ENCODE data around the gene SPEF2.
"Not testable (repeated sequence)": the region's sequence is repeated elsewhere in the genome, so short reads cannot be mapped to it uniquely, and the experiment has no call there.

The SPEF2 gene

GRCh38 chr5:35855187-35855586 is 237.5 kb downstream of the SPEF2 start:
- no peaks in the 10 kb centered on the region for H3K9me3 ChIP-seq (ENCODE audit: insufficient read depth, low read depth, low read length)
- no peak overlapping the region for H3K23ac ChIP-seq (ENCODE audit: low read length)
- H2AFZ ChIP-seq (ENCODE audit: insufficient read depth, low read length, poor library complexity), result no peak overlapping the region
- no peak overlapping the region for H2BK120ac ChIP-seq (ENCODE audit: insufficient read depth, low read length, poor library complexity)
- H3K4me3 ChIP-seq (ENCODE audit: low read depth, low read length), result no peak overlapping the region
- no peak overlapping the region for H3K4me2 ChIP-seq (ENCODE audit: low read length)
- no peak overlapping the region for H2BK5ac ChIP-seq (ENCODE audit: low read depth, low read length, poor library complexity)
- no peak overlapping the region for H3K18ac ChIP-seq (ENCODE audit: low read length)
- no peak overlapping the region for H2AK5ac ChIP-seq (ENCODE audit: low read length)
- H3K36me3 ChIP-seq (ENCODE audit: control insufficient read depth in 1 of 2, insufficient read depth in 2 of 2, low read length in 2 of 2), result no peaks in the 10 kb centered on the region
- no peak overlapping the region for H3K27ac ChIP-seq (ENCODE audit: low read depth, low read length)
- no CpG with 5 or more reads among the region's 1 CpG for WGBS (ENCODE audit: extremely low coverage, insufficient coverage, insufficient read length)
- no peaks in the 10 kb centered on the region for H3K27me3 ChIP-seq (ENCODE audit: insufficient read depth, low read length)
- no peaks in the 10 kb centered on the region for H3K79me2 ChIP-seq (ENCODE audit: control insufficient read depth, insufficient read depth, low read length, poor library complexity)
- H3K4me1 ChIP-seq (ENCODE audit: control insufficient read depth in 1 of 2, insufficient read depth in 2 of 2, low read length in 2 of 2), result peaks cover 0 to 3% of the 10 kb centered on the region in 2 experiments
- no peaks in the 10 kb centered on the region for H3K79me1 ChIP-seq (ENCODE audit: low read length)
- H4K12ac ChIP-seq (ENCODE audit: low read depth, low read length), result no peak overlapping the region
- no peak overlapping the region for H4K8ac ChIP-seq (ENCODE audit: low read depth, low read length)
- no peak overlapping the region for H3K4ac ChIP-seq (ENCODE audit: low read depth, low read length)
- H3K14ac ChIP-seq (ENCODE audit: low read length), result no peak overlapping the region
- no peak for DNase-seq
- no peak overlapping the region for H4K91ac ChIP-seq (ENCODE audit: low read depth, low read length)
- H3K9ac ChIP-seq (ENCODE audit: low read length), result no peak overlapping the region
- no peak overlapping the region for H2BK12ac ChIP-seq (ENCODE audit: low read length)

DNA sequence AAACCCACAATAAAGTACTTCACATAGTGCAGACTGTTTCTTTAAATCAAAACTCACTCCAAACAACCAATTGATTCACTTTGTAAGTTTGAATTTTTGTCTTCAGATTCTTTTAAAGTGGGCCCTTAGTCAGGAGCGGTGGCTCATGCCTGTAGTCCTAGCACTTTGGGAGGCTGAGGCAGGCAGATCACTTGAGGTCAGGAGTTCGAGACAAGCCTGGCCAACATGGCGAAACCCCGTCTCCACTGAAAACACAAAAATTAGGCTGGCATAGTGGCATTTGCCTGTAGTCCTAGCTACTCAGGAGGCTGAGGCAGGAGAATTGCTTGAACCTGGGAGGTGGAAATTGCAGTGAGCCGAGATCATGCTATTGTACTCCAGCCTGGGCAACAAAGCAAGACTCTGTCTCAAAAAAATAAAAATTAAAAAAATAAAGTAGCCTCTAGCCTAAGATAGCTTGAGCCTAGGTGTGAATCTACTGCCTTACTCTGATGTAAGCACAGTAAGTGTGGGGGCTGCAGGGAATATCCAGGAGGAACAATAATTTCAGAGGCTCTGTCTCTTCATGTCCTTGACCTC is 238.6 kb downstream of the SPEF2 start:
- not testable (repeated sequence) for H3K36me3 ChIP-seq (ENCODE audit: control insufficient read depth in 1 of 2, insufficient read depth in 2 of 2, low read length in 2 of 2); H3K4me3 ChIP-seq (ENCODE audit: low read depth, low read length); H3K9me3 ChIP-seq (ENCODE audit: insufficient read depth, low read depth, low read length); H4K8ac ChIP-seq (ENCODE audit: low read depth, low read length); H2AK5ac ChIP-seq (ENCODE audit: low read length); H3K14ac ChIP-seq (ENCODE audit: low read length); H3K4ac ChIP-seq (ENCODE audit: low read depth, low read length); H3K4me1 ChIP-seq (ENCODE audit: control insufficient read depth in 1 of 2, insufficient read depth in 2 of 2, low read length in 2 of 2); H2BK5ac ChIP-seq (ENCODE audit: low read depth, low read length, poor library complexity); H2BK12ac ChIP-seq (ENCODE audit: low read length); H2BK120ac ChIP-seq (ENCODE audit: insufficient read depth, low read length, poor library complexity); H4K91ac ChIP-seq (ENCODE audit: low read depth, low read length); H2AFZ ChIP-seq (ENCODE audit: insufficient read depth, low read length, poor library complexity); H3K9ac ChIP-seq (ENCODE audit: low read length); H3K79me2 ChIP-seq (ENCODE audit: control insufficient read depth, insufficient read depth, low read length, poor library complexity); DNase-seq; H4K12ac ChIP-seq (ENCODE audit: low read depth, low read length); H3K18ac ChIP-seq (ENCODE audit: low read length); H3K79me1 ChIP-seq (ENCODE audit: low read length); H3K27ac ChIP-seq (ENCODE audit: low read depth, low read length); H3K4me2 ChIP-seq (ENCODE audit: low read length); H3K23ac ChIP-seq (ENCODE audit: low read length); H3K27me3 ChIP-seq (ENCODE audit: insufficient read depth, low read length)
- WGBS (ENCODE audit: extremely low coverage, insufficient coverage, insufficient read length), result no CpG with 5 or more reads among the region's 5 CpGs

- no peaks in the 10 kb centered on the region for H3K36me3 ChIP-seq (ENCODE audit: control insufficient read depth in 1 of 2, insufficient read depth in 2 of 2, low read length in 2 of 2)
- no peak within 1 kb of the TSS for H3K4ac ChIP-seq (ENCODE audit: low read depth, low read length)
- no peak within 1 kb of the TSS for H2BK12ac ChIP-seq (ENCODE audit: low read length)
- no peaks in the 10 kb centered on the region for H3K27me3 ChIP-seq (ENCODE audit: insufficient read depth, low read length)
- no CpG with 5 or more reads among the region's 1 CpG for WGBS (ENCODE audit: extremely low coverage, insufficient coverage, insufficient read length)
- no peaks in the 10 kb centered on the region for H3K79me2 ChIP-seq (ENCODE audit: control insufficient read depth, insufficient read depth, low read length, poor library complexity)
- H3K4me2 ChIP-seq (ENCODE audit: low read length), result no peak within 1 kb of the TSS
- H4K8ac ChIP-seq (ENCODE audit: low read depth, low read length), result no peak within 1 kb of the TSS
- DNase-seq, result peak in 1 of 2 donors; percentile 15
- no peak within 1 kb of the TSS for H2AK5ac ChIP-seq (ENCODE audit: low read length)
- no peaks in the 10 kb centered on the region for H3K9me3 ChIP-seq (ENCODE audit: insufficient read depth, low read depth, low read length)
- no peak within 1 kb of the TSS for H3K27ac ChIP-seq (ENCODE audit: low read depth, low read length)
- no peak within 1 kb of the TSS for H4K12ac ChIP-seq (ENCODE audit: low read depth, low read length)
- H2AFZ ChIP-seq (ENCODE audit: insufficient read depth, low read length, poor library complexity), result no peak within 1 kb of the TSS
- H2BK5ac ChIP-seq (ENCODE audit: low read depth, low read length, poor library complexity), result no peak within 1 kb of the TSS
- H3K14ac ChIP-seq (ENCODE audit: low read length), result no peak within 1 kb of the TSS
- no peak within 1 kb of the TSS for H3K9ac ChIP-seq (ENCODE audit: low read length)
- H4K91ac ChIP-seq (ENCODE audit: low read depth, low read length), result no peak within 1 kb of the TSS
- no peak within 1 kb of the TSS for H3K23ac ChIP-seq (ENCODE audit: low read length)
- no peak within 1 kb of the TSS for H2BK120ac ChIP-seq (ENCODE audit: insufficient read depth, low read length, poor library complexity)
- H3K4me1 ChIP-seq (ENCODE audit: control insufficient read depth in 1 of 2, insufficient read depth in 2 of 2, low read length in 2 of 2), result peaks cover 0 to 3% of the 10 kb centered on the region in 2 experiments
- H3K4me3 ChIP-seq (ENCODE audit: low read depth, low read length), result no peak within 1 kb of the TSS
- H3K79me1 ChIP-seq (ENCODE audit: low read length), result no peaks in the 10 kb centered on the region
- H3K18ac ChIP-seq (ENCODE audit: low read length), result no peak within 1 kb of the TSS
These were observed 239.2 kb downstream of the SPEF2 start, which contains the start of gene IL7R for GRCh38 chr5:35856765-35857351. Gene IL7R, plus strand, starts transcription at chr5:35856891. Its CDS starts 87 bp downstream, at chr5:35856978.

GRCh38 chr5:35857606-35858205 is 240.0 kb downstream of the SPEF2 start:
- no peak overlapping the region for H3K14ac ChIP-seq (ENCODE audit: low read length)
- no CpG with 5 or more reads among the region's 2 CpGs for WGBS (ENCODE audit: extremely low coverage, insufficient coverage, insufficient read length)
- no peak overlapping the region for H3K4me3 ChIP-seq (ENCODE audit: low read depth, low read length)
- H4K12ac ChIP-seq (ENCODE audit: low read depth, low read length), result no peak overlapping the region
- H3K79me2 ChIP-seq (ENCODE audit: control insufficient read depth, insufficient read depth, low read length, poor library complexity), result no peaks in the 10 kb centered on the region
- H3K9me3 ChIP-seq (ENCODE audit: insufficient read depth, low read depth, low read length), result no peaks in the 10 kb centered on the region
- H3K4me1 ChIP-seq (ENCODE audit: control insufficient read depth in 1 of 2, insufficient read depth in 2 of 2, low read length in 2 of 2), result peaks cover 0 to 3% of the 10 kb centered on the region in 2 experiments
- H3K4me2 ChIP-seq (ENCODE audit: low read length), result no peak overlapping the region
- H2BK5ac ChIP-seq (ENCODE audit: low read depth, low read length, poor library complexity), result no peak overlapping the region
- H2BK12ac ChIP-seq (ENCODE audit: low read length), result no peak overlapping the region
- no peak overlapping the region for H2AK5ac ChIP-seq (ENCODE audit: low read length)
- H4K91ac ChIP-seq (ENCODE audit: low read depth, low read length), result no peak overlapping the region
- H3K36me3 ChIP-seq (ENCODE audit: control insufficient read depth in 1 of 2, insufficient read depth in 2 of 2, low read length in 2 of 2), result no peaks in the 10 kb centered on the region
- H3K79me1 ChIP-seq (ENCODE audit: low read length), result no peaks in the 10 kb centered on the region
- H3K27ac ChIP-seq (ENCODE audit: low read depth, low read length), result no peak overlapping the region
- no peak overlapping the region for H3K18ac ChIP-seq (ENCODE audit: low read length)
- no peak overlapping the region for H4K8ac ChIP-seq (ENCODE audit: low read depth, low read length)
- no peaks in the 10 kb centered on the region for H3K27me3 ChIP-seq (ENCODE audit: insufficient read depth, low read length)
- H3K9ac ChIP-seq (ENCODE audit: low read length), result no peak overlapping the region
- H2AFZ ChIP-seq (ENCODE audit: insufficient read depth, low read length, poor library complexity), result no peak overlapping the region
- DNase-seq, result peak; percentile 23 to 89
- no peak overlapping the region for H3K4ac ChIP-seq (ENCODE audit: low read depth, low read length)
- H2BK120ac ChIP-seq (ENCODE audit: insufficient read depth, low read length, poor library complexity), result no peak overlapping the region
- H3K23ac ChIP-seq (ENCODE audit: low read length), result no peak overlapping the region

All from trophoblast cell (in vitro differentiated cells and primary cell).